Right renal pelvis (tissue), 4 donors: ENCODE results near the gene DBNDD1. TPM values are rescaled to one million over a fixed set of nuclear protein-coding genes. Genes with fewer than 3 reads are reported as not detected.

ENCODE experiments used
- DNase-seq, 4 donors: peaks; one replicate each; pipeline ENCODE4 v3.0.0-alpha.2; 2013; ENCODE audit warnings: low read depth in 4 of 4, low spot score in 3 of 4, missing footprints in 1 of 4
- polyA plus RNA-seq, 4 donors: library from polyadenylated mRNA; unstranded; fragments of 120-200 nt; gene quantifications; one replicate each; pipeline ENCODE4 v1.2.1, GENCODE V29; 2013; ENCODE audit not compliant: insufficient read length in 4 of 4

DBNDD1 gene
- polyA plus RNA-seq, 4 donors, result 11.4 to 18.2 (median 12.3) TPM

DNA sequence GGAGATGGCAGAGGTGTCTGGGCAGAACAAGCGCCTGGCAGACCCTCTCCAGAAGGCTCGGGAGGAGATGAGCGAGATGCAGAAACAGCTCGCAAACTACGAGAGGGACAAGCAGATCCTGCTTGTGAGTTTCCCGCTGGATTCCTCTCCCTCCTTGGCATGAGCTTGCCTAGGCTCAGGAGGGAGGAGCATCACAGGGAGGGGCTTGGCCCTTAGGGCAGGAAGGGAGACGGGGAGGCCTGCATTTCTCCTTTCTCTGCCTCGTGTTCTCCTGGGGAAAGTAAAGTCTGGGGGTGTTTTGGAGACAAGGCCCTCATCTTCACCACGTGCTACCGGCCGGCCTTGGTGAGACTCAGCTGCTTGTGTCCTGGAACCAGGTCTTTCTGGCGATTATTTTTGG, 18.0 kb upstream of the DBNDD1 start:
- no peak for DNase-seq

DNA sequence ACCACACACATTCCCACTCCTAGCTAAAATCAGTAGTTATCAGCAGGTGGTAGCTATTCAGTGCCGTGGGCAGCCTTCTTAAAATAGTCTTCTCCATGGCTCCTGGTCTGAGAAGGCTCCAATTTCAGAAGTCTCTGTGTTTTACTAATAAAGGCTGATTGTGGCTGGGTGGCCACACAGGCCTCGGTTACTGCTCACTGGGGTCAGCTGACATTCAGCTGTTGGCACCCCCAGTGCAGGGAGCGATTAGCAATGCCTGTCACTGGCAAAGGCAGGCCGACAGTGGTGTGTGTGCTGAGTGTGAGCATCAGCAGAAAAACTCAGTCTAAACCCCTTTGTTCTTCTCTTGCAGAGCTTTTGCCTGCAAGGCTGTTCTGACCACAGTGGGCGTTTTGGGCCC, 16.6 kb upstream of the DBNDD1 start:
- no peak for DNase-seq

DNA sequence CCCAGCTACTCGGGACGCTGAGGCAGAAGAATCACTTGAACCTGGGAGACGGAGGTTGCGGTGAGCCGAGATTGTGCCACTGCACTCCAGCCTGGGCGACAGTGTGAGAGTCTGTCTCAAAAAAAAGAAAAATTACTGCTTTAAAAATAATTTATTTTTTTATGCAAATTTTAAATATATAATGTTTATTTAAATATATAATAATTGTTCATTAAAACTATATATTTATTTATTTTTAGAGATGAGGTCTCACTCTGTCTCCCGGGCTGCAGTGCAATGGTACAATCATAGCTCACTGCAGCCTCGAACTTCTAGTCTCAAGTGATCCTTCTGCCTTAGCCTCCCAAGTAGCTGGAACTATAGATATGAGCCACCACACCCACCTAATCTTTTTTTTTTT, 15.2 kb upstream of the DBNDD1 start:
- no peak for DNase-seq

DNA sequence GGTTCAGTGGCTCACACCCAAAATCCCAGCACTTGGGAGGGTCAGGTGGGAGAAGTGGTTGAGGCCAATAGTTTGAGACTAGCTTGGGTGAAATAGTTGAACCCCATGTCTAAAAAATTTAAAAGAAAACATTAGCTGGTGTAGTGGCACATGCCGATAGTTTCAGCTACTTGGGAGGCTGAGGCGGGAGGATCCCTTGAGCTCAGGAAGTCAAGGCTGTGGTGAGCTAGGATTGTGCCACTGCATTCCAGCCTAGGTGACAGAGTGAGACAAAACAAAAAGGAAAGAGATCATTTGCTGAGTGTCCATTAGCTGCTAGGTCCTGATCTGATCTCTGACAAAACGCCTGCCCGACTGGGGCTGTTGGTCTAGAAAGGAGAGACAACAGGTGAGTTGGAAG, 14.1 kb upstream of the DBNDD1 start:
- no peak for DNase-seq

DNA sequence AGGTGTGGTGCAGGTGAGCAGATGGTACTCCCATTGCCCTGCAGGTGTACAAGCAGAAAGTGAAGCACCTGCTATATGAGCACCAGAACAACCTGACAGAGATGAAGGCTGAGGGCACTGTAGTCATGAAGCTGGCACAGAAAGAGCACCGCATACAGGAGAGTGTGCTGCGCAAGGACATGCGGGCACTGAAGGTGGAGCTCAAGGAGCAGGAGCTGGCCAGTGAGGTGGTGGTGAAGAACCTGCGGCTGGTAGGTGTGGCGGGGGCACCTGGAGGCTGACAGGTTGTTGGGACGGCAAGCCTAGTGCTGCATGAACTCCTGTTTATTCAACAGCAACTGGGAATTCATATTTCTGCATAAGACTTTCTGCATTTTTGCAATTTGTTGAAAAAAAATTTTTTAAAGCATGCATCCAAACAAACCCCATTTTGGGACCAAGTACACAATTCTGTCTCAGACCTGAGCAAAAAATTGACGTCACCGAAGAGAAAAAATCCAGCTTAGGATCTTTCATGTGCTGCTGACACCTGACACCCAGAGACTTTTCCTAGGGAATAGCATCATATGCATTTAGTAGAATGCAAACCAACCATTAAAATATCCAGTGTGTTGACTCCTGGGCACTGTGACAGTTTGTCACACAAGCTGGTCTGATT, 13.5 kb upstream of the DBNDD1 start:
- no peak for DNase-seq

DNA sequence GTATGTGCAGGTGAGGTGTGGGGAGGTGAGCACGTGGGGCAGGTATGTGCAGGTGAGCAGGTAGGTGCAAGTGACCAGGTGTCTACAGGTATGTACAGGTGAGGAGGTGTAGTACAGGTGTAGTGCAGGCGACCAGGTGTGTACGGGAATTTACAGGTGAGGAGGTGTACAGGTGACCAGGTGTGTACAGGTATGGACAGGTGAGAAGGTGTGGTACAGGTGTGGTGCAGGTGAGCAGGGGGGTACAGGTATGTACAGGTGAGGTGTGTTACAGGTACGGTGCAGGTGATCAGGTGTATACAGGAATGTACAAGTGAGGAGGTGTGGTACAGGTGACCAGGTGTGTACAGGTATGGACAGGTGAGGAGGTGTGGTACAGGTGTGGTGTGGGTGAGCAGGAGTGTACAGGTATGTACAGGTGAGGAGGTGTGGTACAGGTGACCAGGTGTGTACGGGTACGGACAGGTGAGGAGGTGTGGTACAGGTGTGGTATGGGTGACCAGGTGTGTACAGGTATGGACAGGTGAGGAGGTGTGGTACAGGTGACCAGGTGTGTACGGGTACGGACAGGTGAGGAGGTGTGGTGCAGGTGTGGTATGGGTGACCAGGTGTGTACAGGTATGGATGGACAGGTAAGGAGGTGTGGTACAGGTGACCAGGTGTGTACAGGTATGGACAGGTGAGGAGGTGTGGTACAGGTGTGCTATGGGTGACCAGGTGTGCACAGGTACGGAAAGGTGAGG, 12.8 kb upstream of the DBNDD1 start:
- DNase-seq, result no peak

DNA sequence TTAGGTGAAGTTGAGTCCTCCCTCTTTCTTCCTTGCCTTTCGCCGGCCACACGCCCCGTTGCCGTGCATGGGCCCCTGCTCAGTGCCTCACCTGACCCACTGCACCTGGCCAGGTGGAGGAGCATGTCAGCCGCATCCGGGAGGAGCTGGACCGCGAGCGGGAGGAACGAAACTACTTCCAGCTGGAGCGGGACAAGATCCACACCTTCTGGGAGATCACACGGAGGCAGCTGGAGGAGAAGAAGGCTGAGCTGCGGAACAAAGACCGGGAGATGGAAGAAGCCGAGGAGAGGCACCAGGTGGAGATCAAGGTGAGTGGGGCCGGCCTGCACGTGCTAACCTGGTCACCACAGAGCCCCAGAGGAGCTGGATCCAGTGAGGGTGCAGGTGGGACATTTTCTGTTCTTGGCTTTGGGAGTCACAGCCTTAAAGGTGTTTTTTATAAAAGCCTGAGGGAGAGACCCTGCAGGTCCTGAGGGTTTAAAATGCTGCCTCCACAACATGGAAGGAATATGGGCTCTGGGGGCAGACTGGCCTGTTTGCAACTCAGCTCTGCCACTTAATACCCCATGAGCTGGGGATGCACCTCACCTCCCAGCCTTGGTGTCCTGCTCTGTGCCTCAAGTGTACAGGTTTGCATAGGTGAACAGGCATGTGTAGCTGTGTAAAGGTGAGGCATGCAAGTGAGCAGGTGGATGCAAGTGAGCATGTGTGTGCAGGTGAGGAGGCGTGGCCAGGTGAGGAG, 12.1 kb upstream of the DBNDD1 start:
- no peak for DNase-seq

DNA sequence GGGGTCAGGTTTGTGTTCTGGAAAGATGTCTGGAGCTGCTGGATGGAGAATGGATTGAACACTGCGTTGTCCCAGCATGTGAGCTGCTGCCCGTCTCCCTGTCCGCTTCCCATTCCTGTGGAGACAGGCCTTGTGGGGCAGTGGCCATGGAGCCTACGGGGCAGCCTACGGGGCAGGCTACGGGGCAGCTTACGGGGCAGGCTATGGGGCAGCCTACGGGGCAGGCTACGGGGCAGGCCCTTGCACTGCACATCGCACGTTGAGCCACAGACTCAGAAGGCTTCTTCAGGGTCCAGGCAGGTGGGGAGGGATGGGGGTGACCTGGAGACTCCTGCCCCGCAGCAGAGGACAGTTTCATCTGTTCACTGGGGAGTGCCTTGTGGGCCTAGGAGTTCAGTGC, 9.7 kb upstream of the DBNDD1 start:
- DNase-seq, result no peak

DNA sequence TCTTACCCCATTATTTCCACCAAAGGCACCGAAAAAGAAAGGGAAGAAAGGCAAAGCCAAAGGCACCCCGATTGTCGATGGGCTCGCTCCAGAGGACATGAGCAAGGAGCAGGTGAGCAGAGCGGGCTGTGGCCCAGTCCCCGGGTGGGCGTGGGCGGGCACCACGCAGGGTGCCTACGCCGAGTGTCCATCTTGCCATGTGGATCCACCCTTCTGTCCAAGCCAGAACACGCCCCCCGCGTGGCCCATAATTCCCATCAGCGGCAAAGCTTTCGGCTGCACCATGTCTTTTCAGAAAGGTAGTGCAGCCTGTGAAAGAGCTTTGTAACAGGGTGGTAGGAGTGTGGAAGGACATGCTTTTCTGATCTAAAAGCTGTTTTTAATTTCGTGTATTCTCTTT, 8.4 kb upstream of the DBNDD1 start:
- DNase-seq, result no peak

DNA sequence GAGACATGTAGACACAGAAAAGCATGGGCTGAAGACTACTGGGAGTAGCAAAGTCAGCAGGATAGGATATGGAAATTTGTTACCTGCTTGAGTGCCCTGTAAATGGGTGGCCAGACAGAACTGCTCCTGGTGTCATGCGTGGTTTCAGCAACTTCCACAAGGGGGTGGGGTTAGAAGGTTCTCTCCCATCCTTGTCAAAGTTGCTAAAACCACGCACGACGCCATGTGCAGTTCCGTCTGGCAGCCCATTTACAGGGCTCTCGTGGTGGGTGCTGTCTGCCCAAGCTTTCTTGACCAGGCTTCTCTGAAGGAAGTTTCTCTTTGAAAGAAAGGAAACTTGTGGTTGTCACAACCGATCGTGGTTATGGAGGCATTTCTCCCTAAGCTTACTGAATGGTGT, 6.9 kb upstream of the DBNDD1 start:
- DNase-seq, result no peak

DNA sequence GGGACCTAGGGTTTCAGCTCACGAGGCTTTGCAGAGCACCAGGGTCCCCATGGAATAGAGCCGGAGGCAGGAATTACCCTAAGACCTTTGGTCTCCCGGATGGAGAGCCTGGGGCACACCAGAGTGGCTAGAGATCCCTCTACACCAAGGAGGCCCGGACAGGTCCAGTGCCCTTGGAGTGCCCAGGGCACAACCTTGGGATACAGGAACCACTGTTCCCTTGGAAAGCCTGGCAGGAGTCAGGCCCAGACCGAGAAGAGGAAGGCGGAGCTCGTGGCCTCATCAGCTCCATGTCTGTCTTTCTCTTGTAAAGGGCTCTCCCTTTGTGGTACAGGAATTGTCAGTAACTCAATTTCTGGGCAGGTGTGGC, 3.8 kb upstream of the DBNDD1 start:
- DNase-seq, result no peak

DNA sequence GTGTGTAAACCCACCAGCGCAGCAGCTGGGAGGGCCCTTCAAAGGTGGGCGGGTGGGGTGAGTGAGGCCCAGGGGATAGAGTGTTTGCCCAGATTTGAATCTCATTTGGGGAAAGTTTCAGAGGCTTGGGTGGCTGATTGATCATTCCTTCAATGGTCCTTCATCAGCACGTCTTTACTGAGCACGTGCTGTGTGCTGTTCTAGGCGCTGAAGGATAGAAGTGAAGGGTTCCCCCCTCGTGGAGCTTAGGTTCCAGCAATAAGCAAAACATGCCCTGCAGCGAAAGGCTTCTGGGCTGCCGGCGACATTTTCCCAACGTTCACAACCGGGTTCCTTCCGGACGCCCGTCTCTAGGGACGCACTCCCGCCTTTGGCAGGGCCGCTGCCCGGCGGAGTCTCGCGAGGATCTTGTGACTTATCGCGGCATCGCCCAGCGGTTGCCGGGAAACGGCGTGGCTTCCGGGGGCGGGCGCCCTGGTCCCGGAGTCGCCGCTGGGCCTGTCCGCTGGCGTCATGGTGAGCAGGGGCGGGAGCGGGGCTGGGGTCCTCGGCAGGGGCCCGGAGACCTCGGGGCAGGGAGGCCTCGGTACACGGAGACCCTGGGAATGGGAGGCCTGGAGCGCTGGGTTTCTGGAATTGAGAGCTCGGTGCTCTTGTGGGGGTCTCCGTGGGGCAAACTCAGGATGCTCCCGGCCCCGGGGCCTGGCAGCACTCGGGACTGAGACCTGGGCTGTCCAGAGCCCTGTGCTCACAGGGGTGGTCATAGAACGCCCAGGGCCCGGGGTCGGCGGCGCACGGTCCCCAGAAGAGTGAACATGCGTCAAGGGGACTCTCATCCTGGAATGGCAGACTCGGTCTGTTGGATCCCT, 3.2 kb upstream of the DBNDD1 start:
- peak; percentile 77 to 87 (median 84) for DNase-seq

DNA sequence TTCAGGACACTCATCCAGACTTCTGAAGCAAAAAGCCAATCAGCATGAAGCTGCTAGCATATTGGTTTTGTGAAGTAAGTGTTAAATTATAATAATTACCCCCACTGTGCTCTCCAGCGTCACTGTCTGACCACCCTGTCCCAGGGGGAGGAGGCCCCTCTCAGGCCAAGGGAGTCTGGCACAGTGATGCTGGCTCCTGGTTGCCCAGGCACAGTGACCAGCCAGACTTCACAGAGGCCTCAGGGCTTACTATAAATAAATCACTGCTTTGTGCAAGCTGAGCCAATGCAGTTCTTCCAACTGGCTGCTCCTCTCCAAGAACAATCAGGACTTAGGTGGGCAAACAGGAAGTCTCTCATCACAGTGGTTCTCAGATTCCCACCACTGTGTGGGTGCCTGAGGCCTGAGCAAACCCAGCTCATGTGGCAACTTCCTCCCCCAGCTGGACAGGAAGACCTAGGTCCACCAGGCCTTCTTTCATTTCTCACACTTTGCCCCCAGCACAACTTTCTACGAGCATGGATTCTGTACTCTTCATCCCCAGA, 1.7 kb upstream of the DBNDD1 start:
- DNase-seq, result no peak

DNA sequence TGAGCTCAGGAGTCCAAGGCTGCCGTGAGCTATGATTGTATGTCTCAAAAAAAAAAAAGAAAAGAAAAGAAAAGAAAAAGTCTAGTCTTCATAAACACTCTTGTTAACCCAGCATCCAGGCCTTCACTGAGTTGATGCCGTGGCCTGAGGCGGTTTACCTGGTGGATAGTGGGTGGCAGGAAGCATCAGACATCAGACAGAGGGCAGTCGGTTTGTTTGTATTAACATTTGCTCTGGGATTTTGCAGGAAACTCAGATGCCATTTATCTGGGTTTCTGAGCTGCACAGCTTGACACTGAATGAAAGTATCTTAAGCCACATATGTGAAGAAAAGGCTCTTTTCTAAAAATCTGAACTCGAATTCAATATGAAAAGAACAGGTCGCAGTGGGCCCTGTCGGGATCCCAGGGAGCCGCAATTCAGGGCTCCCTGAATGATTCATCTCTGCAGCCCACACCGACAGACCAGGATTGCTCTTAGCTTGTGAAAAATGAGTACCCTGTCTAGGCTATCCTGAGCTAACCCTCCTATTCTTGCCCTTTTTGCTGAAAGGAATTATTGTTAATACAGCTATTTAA, 1.1 kb upstream of the DBNDD1 start:
- DNase-seq, result no peak

DNA sequence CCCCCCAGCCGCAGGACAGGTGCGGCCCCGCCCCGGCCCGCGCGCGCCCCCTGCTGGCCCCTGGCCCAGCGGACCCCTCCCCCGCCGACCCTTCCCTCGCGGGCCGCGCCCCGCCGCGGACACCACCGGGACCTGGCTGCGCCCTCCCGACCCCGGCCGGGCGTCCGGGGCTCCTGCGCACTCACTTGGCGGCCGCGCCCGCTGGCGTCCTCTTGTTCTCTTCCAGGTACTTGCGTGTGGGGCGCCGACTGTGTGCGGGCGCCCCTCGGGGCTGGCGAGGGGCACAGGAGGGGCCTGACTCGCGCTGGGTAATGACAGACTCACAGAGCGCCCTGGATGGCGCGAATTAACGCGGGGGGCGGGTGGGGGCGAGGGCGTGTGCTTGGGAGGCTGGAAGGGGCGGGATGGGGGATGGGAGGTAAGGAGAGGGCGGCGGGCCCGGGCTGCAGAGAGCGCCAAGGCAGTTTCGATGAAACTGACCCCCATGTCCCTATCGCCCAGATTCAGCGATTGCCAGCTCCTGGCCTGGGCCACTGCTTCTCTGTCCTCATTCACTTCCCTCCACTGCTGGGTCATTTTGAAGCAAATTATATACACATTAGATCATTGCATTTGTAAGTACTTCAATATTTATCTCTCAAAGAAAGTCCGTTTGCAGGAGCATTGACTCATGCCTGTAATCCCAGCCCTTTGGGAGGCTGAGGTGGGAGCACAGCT, 445 bp upstream of the DBNDD1 start:
- no peak for DNase-seq

DNA sequence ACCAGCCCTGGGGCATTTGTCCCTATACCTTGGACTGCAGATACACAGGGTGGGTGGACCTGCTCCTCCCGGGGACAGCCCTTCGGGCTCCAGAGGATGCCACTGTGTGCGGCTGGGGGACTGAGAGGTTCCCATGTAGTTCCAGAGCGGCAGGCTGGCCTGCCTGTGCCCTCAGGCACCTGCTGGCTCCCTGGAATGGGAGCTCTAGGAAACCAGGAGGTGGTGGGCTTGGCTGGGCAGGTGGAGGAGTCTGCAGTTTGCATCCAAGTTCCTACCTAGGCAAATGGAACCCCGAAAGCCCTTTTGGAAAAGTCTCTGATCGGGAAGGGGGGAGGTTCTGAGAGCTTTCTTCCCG, 982 bp downstream of the DBNDD1 start:
- no peak for DNase-seq

DNA sequence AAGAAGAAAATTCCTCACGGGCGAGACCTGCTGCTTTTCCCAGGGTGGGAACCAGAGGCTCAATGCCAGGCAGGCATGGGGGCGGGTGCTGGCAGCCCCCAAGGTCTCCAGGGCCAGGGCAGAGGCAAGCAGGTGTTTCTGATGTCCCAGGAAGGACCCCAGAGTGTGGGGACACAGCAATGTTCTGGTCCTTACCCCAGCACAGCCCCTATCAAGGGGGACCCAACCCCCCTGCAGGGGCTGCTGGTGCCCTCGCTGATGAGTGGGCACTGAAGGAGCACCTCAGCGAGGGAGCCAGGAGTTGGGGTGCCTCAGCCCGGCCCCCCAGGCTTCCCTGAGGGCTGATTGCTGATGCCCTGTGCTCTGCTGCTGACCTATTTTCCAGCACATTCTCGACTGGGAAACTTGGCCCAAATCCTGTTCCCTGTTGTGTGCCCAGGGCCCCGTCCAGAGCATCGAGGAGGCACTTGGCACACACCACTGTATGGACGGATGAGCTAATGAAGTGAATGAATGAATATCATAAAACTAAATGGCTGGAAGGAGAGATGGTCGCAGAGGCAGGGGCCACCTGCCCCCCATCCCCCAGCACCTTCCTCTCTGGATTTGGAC, 2.8 kb downstream of the DBNDD1 start:
- DNase-seq, result no peak

DNA sequence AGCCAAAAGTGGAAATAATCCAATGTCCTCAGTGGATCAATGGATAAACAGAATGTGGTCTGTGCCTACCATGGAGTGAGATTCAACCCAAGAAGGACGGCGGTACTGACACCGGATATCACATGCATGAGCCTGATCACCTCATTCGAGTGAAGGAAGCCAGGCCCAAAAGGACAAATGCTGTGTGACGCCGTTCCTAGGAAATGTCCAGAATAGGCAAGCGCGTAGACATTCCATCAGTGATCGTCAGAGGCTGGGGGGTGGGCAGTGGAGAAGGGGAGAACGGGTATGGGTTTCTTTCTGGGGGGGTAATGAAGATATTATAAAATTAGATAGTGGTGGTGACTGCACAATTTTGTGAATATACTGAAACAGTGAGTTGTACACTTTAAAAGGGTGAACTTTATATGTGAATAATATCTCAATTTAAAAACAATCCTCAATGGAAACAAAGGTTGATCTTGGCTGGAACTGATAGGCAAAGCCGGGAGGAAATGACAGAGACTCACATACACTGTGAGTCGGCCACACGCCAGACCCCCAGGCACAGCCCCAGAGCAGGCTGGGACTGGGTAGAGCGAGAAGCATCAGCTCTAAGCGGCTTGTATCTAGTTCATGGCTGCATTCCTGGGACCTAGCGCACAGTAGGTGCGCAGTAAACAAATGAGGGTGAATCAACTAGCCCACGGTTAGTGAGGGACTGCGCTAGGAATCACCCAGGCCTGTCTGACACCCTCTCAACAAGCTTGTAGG, 3.5 kb downstream of the DBNDD1 start:
- DNase-seq, result no peak
